Measurements from ENCODE around the gene ZNF276. TPM values are rescaled to one million over a fixed set of nuclear protein-coding genes. Genes with fewer than 3 reads are reported as not detected.
"Not testable (repeated sequence)": the region's sequence is repeated elsewhere in the genome, so short reads cannot be mapped to it uniquely, and the experiment has no call there.

The ZNF276 gene
- total RNA-seq, 1 donor from 2014 or later = 10.2 TPM

DNA sequence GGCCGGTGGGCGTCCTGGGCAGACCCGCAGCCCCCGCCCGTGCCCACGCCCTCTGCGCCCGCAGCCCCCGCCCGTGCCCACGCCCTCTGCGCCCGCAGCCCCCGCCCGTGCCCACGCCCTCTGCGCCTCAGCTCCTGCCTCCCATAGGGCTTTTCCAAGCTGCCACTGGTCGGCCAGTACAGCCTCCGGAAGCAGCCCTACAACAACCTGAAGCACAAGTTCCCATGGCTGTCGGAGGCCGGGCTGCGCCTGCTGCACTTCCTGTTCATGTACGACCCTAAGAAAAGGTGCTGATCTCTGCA is 26.6 kb upstream of the ZNF276 start:
- DNase-seq; intact Hi-C loops (cut with DNase I); ATAC-seq (ENCODE audit: poor library complexity): not testable (repeated sequence)

DNA sequence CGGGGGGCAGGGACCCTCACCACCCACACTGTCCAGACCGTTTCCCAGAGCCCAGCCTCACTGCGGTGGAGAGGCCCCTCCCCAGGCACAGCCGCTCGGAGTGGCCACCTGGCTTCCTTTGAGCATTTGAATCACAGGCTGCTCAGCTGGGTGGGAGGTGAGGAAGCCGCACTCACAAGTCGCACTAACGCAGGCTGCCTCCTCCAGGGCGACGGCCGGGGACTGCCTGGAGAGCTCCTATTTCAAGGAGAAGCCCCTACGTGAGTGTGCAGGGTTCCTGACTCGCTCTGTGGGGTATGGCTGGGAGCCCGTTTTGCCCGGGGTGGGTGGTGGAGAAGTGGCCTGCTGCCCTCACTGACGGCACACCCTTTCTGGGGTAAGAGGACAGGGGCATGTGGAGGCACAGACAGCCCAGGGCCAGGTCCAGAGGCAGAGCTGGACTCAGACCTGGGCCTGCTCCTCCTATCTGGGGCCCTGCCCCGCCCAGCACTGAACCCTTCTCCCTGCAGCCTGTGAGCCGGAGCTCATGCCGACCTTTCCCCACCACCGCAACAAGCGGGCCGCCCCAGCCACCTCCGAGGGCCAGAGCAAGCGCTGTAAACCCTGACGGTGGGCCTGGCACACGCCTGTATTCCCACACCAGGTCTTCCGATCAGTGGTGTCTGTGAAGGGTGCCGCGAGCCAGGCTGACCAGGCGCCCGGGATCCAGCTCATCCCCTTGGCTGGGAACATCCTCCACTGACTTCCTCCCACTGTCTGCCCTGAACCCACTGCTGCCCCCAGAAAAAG is 26.1 kb upstream of the ZNF276 start:
- ATAC-seq (ENCODE audit: poor library complexity) (no peak), DNase-seq (no peak)
- intact Hi-C loops (cut with DNase I) = no loop called here

DNA sequence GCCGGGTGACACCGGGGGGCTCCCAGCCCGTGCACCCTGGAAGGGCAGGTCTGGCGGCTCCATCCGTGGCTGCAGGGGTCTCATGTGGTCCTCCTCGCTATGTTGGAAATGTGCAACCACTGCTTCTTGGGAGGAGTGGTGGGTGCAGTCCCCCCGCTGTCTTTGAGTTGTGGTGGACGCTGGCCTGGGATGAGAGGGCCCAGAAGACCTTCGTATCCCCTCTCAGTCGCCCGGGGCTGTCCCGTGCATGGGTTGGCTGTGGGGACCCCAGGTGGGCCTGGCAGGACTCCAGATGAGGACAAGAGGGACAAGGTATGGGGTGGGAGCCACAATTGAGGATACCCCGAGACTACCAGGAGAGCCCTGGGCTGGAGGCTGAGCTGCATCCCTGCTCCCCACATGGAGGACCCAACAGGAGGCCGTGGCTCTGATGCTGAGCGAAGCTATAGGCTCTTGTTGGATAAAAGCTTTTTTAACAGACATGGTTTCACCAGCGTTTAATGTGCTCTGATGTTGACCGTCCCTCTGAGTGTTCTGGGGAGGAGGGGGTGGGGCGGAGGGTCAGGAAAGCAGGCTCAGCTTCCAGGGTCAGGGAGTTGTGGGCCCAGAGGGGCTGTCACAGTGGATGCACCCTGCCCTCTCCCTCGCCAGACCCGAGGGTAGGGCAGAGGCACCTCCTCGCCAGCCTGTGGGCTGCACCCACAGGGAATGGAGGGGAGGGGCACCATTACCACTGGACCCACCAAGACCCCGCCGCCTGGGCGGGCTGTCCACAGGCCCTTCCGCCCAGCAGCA is 25.3 kb upstream of the ZNF276 start:
- ATAC-seq (ENCODE audit: poor library complexity) (no peak), DNase-seq (peak; percentile 34)
- intact Hi-C loops (cut with DNase I) = no loop called here

DNA sequence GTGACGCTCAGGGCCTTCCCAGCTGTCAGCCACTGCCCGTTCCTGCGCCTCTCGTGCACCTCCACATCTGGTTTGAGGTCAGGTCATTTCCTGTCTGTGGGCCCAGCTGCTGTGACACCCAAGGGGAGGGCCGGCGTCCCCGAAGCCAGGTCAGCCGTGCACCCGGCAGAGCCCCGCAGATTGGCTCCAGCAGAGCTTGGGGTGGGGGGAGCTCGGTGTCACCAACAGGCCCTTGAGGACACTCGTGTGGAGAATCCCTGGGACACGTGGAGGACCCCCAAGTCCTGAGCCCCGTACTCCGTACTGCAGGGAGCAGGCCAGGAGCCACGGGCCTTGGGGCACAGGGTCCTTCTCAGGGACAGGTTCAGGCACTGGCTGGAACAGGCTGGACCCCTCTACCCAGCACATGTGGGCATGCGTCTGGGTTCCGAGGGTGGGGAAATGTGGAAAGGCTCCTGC is 24.6 kb upstream of the ZNF276 start:
- ATAC-seq (ENCODE audit: poor library complexity) = no peak
- intact Hi-C loops (cut with DNase I) = no loop called here
- DNase-seq = peak; percentile 44

DNA sequence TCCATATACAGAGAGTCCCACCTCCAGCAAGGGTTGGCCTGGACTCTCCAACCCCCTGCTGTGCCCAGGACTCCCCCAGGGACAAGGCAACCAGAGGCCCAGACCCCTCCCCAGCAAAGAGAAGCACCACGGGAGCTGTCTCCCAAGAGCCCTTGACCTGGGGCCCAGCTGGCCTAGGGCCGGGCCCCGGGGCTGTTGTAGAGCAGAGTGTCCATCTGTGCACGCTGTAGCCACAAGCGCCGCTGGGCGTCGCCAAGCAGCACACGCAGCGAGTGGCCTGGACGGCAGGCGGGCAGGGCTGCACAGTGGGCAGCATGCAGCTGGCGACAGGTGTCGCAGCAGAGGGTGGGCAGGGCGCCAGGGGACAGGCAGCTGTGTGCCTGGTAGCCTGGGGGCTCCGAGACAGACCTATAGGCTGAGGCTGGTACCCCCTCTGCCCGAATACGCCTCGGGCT is 24.1 kb upstream of the ZNF276 start:
- DNase-seq = peak; percentile 46
- intact Hi-C loops (cut with DNase I) = no loop called here
- ATAC-seq (ENCODE audit: poor library complexity) = no peak

DNA sequence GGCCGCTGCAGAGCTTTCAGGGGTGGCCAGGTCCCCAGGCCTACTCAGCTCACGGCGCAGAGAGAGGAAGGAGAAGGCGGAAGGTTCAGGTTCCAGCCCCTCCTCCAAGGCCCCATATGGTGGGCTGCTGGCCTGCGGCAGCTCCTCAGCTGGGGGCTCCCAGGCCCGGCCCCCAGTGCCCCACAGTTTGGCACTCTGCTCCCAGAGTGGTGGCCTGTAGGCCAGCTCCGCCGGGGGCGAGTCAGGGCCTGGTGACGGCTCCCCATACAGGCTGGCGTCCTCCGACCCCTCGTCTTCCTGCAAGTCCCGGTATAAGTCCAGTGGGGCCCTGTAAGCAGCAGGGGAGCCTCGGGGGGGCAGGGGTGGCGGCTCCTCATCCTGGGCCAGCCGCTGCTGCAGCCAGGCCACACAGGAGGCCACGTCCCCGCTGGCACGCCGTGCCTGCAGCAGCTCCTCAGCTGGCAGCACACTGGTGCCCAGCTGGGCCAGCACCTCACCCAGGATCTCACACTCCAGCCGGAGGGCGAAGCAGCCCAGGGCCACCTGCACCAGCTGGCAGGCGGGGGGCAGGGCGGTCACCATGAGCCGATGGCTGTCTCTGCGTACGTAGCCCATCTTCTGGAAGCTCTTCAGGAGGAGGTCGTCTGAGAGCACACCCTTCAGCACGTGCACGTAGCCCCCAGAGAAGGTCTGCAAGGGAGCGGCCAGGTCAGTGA is 23.6 kb upstream of the ZNF276 start:
- intact Hi-C loops (cut with DNase I) = no loop called here
- DNase-seq (peak; percentile 41), ATAC-seq (ENCODE audit: poor library complexity) (no peak)

DNA sequence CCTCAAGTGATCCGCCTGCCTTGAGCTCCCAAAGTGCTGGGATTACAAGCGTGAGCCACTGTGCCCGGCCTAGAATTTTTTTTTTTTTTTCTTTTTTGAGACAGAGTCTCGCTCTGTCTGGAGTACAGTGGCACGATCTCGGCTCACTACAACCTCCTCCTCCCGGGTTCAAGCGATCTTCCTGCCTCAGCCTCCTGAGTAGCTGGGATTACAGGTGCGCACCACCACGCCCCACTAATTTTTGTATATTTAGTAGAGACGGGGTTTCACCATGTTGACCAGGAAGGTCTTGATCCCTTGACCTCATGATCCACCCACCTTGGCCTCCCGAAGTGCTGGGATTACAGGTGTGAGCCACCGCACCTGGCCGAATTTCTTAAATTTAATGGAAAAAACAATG is 22.6 kb upstream of the ZNF276 start:
- DNase-seq; ATAC-seq (ENCODE audit: poor library complexity); intact Hi-C loops (cut with DNase I): not testable (repeated sequence)

DNA sequence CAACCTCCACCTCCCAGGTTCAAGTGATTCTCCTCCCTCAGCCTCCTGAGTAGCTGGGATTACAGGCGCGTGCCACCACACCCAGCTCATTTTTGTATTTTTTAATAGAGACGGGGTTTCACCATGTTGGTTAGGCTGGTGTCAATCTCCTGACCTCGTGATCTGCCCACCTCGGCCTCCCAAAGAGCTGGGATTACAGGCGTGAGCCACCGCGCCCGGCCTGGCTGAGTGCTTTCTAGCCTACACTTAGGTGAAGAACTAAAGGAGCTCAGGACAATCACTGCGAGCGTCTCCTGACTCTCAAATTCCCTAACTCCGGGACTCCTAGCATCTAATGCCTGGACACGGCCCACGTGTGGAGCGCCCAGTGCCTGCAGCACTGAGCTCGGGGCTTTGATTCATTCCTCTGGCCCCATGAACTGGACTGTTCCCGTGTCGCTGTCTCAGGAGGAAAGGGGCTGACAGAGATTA is 21.7 kb upstream of the ZNF276 start:
- DNase-seq = peak; percentile 44
- ATAC-seq (ENCODE audit: poor library complexity) = not testable (repeated sequence)
- intact Hi-C loops (cut with DNase I) = loop anchor here (10.0 kb wide), 1 partner anchor 165 kb away; no protein-coding TSS in a partner anchor

DNA sequence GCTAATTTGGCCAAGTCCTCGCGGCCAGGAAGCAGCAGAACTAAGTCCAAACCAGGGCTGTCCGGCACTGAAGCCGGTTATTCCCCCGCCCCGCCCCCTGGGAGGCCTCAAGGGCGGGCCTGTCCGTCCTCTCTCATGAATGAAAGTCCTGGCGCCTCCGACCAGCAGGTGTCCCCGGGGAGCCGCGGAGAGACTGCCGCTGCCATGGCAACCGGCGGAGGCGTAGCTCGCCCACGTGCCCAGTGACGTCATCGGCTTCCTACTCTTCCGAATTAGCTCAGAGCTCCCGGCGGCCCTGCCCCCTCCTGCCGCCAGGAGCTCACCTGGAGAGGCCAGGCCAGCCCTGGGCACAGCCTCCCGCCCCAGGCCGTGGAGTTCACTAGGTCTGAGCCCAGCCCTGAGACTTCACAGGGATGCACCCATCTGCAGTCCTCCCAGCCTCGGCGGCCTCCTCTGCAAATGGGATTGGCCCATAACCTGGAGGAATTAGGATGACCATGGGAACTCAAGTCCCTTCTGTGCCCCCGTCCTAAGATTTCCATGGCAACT is 21.2 kb upstream of the ZNF276 start:
- DNase-seq (peak; percentile 99), ATAC-seq (ENCODE audit: poor library complexity) (peak; percentile 79)
- intact Hi-C loops (cut with DNase I) = loop anchor here (10.0 kb wide), 1 partner anchor 165 kb away; no protein-coding TSS in a partner anchor

DNA sequence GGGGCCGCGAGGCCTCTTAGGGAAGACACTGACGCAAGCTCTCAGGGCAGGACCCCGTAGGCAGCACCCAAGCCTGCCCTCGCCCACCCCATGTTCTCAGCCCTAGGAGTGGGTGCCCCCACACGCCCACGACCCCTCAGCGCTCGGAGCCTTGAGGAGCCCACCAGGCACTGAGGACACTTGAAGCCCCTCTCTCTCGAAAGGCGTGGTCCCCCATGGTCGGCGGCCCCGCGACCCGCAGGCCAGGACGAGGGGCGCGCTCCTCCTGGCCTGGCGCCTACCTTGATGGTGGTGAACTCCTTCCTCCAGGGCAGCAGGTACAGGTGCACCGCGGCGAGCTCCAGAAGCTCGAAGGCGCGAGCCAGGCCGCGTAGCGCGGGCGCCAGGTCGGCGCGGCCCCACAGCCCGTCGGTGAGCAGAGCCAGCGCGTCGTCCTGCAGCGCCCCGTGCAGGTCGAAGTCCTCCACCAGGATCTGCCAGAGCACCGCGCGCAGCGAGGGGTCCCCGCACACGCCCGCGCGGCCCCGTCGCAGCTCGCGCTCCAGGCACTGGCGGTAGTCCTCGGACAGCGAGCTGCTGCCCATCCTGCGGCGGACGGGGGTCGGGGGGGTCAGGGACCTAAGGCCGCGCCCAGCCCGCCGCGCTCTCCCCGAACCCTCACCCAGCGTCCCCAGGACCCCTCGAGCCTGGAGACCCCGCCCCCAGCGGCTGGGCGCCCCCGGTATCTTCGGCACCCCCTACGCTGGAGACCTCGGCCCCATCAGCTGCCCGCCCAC is 20.5 kb upstream of the ZNF276 start:
- peak; percentile 8 for ATAC-seq (ENCODE audit: poor library complexity)
- intact Hi-C loops (cut with DNase I) = loop anchor here (10.0 kb wide), 1 partner anchor 164 kb away; no protein-coding TSS in a partner anchor
- DNase-seq = no peak

DNA sequence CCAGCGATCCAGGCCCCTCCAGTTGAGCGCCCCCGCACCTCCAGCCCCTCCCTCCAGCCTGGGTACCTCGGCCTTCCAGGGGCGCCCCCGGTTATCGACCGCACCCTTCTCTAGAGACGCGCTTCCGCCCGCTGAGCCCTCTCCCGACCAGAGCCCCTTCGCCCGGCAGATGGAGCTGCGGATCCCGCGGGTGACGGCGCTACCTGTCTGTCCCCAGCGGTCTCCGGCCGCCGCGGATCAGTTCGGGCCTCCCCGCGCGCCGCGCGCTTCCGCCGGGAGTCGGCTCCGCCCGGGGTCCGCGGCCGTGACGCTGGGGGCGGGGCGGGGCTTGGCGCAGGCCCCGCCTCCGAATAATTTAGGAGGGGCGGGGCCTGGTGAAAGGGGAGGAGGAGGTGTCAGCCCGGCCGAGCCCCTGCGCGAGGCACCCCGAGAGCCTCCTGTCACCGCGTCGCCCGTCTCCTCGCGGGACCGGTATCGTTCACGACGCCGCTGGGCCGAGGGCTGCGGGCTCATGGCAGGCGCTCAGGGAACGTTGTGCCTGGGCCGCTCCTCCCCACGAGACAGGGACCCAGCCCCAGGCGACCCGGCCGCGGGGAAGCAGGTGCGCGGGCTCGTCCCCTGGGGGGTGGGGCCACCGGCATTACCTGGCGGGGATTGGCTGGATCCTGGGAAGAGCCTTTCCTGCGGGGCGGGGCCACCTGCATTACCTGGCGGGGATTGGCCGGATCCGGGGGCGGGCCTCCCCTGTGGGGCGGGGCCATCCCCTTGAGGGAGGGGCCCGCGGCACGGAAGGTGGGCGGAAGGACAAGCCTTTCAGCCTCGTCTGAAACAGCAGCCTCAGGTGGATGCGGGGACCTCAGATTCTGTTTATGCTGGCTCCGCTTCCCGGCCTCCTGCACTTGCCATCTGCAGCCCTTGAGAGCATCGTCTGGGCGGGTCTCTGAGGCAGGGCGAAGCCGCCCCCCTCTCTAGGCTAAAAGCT is 19.6 kb upstream of the ZNF276 start, which contains the start of gene SPATA2L:
Gene SPATA2L, minus strand, starts transcription at position 281 of the 982 bp plus-strand sequence. CDS start 473 bp downstream, outside the sequence.
- peak; percentile 93 for DNase-seq
- peak; percentile 85 for ATAC-seq (ENCODE audit: poor library complexity)
- intact Hi-C loops (cut with DNase I) = loop anchor here (10.0 kb wide), 1 partner anchor 163 kb away; no protein-coding TSS in a partner anchor

DNA sequence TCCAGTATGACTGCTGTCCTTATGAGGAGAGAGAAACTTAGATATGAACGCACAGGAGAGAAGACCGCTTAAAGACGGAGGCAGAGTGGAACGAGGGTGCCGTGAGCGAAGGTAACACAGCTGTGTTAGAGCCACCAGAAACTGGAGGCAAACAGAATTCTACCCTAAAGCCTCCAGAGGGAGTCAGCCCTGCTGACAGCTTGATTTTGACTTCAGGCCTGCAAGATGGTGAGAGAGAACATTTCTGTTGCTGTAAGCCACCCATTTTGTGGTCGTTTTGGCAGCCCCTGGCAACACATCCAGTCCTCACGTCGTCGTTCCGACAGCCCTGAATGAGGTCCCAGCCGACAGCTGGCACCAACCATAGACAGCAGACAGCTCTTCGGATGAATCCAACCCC is 17.1 kb upstream of the ZNF276 start:
- ATAC-seq (ENCODE audit: poor library complexity) (no peak), DNase-seq (no peak)
- intact Hi-C loops (cut with DNase I) = loop anchor here (10.0 kb wide), 1 partner anchor 161 kb away; no protein-coding TSS in a partner anchor

DNA sequence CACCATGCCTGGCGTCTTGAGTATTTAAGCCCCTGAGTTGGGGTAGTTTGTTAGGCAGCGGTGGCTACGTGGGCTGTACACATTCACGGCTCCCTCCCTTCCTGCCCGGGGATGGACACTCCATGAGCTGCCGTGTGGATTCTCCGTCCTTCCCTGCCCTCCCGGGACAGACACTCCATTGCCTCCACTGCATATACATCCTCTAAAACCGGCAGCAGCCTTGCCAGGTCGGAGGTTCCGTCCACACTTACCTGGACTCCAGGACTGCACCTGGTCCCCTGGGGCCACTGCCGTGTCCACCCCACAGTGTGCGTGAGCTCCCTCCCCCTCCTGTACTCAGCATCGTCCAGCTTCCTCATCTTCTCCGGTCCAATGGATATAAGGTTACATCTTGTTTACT is 16.3 kb upstream of the ZNF276 start:
- DNase-seq (no peak), ATAC-seq (ENCODE audit: poor library complexity) (no peak)
- intact Hi-C loops (cut with DNase I) = loop anchor here (5.0 to 10.0 kb wide), 2 partner anchors 87 to 160 kb away; no protein-coding TSS in a partner anchor

DNA sequence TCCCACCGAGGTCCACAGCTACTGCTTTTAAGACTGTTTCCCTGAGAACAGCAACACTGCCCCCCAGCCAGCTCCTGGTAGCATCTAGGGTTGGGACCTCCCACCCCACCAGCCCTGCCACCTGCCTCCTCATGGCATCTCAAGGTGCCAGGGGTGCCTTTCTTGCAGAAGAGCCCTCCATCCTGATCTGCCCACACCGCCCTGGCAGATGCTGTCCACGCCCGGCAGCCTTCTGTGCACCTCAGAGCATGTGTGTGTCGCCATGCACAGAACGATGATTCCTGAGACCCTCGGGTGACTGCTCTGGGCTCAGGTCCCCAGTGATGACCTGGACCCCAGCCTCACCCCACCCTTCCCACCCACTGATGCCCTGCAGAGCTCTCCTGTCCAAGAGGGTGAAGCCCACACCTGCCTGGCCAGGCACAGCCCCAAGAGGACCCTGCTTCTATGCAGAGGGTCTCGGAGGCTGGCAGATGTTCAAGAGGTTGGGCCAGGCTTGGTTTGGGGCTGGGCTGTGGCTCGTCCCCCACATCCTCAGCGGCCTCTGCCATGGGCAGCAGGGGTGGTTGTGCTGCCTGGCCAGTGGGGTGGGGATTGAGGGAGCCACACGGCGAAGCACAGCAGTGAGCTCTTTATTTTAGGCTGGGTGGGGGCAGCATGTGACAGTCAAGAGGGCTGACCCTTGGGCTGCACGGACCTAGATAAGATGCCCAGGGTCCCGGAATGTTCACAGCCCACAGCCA is 14.6 kb upstream of the ZNF276 start:
- intact Hi-C loops (cut with DNase I) = loop anchor here (5.0 to 10.0 kb wide), 2 partner anchors 86 to 158 kb away; no protein-coding TSS in a partner anchor
- ATAC-seq (ENCODE audit: poor library complexity) (no peak), DNase-seq (no peak)

DNA sequence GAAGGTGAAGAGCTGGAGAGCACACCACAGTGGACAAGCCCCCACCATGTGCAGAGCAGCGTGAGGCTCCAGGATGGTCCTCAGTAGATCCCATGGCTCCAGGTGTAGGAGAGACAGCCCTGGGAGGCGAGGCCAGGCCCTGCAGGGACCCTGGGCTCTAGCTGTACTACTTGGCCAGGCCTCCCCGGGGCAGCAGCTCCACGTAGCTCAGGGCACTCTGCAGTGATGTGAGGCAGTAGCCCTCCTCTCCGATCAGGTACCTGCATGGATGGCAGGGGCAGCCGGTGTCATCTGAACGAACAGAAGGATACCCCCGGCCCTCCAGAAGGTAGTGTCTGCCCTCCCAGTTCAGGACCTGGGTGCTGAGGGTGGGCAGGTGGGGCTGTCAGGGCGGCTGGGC is 13.6 kb upstream of the ZNF276 start:
- ATAC-seq (ENCODE audit: poor library complexity) (no peak), DNase-seq (no peak)
- intact Hi-C loops (cut with DNase I) = loop anchor here (5.0 to 10.0 kb wide), 2 partner anchors 85 to 157 kb away; no protein-coding TSS in a partner anchor
